ENCODE results near the gene TESK2.

Gene TESK2

GRCh38 chr1:45443580-45444446 lies 47.1 kb downstream of the TESK2 start:
- H3K9me3 ChIP-seq (ENCODE audit: control insufficient read depth in 2 of 2, low read length in 2 of 2) = no peaks in the 10 kb centered on the region
- H3K4me1 ChIP-seq (ENCODE audit: control insufficient read depth, insufficient read depth, low read length) = no peaks in the 10 kb centered on the region
- H3K9ac ChIP-seq (ENCODE audit: low read length in 2 of 2) = no peak overlapping the region
- H3K36me3 ChIP-seq (ENCODE audit: control insufficient read depth in 2 of 2, insufficient read depth in 2 of 2, low read length in 2 of 2) = no peaks in the 10 kb centered on the region
- H3K4me3 ChIP-seq (ENCODE audit: low read length in 2 of 2) = no peak overlapping the region
- H3K27ac ChIP-seq (ENCODE audit: low read length) = no peak overlapping the region
- H3K27me3 ChIP-seq (ENCODE audit: control insufficient read depth in 1 of 2, insufficient read depth in 2 of 2, low read length in 2 of 2) = no peaks in the 10 kb centered on the region

GRCh38 chr1:45442272-45442671 lies 48.7 kb downstream of the TESK2 start:
- Histone ChIP-seq H3K27ac (ENCODE audit: low read length) (no peak overlapping the region), H3K9me3 (ENCODE audit: control insufficient read depth in 2 of 2, low read length in 2 of 2) (no peaks in the 10 kb centered on the region), H3K27me3 (ENCODE audit: control insufficient read depth in 1 of 2, insufficient read depth in 2 of 2, low read length in 2 of 2) (no peaks in the 10 kb centered on the region), H3K4me1 (ENCODE audit: control insufficient read depth, insufficient read depth, low read length) (no peaks in the 10 kb centered on the region), H3K4me3 (ENCODE audit: low read length in 2 of 2) (no peak overlapping the region), H3K9ac (ENCODE audit: low read length in 2 of 2) (no peak overlapping the region), H3K36me3 (ENCODE audit: control insufficient read depth in 2 of 2, insufficient read depth in 2 of 2, low read length in 2 of 2) (no peaks in the 10 kb centered on the region)

- Histone ChIP-seq H3K9me3 (ENCODE audit: control insufficient read depth in 2 of 2, low read length in 2 of 2) (no peaks in the 10 kb centered on the region), H3K27ac (ENCODE audit: low read length) (no peak overlapping the region), H3K4me1 (ENCODE audit: control insufficient read depth, insufficient read depth, low read length) (no peaks in the 10 kb centered on the region), H3K4me3 (ENCODE audit: low read length in 2 of 2) (no peak overlapping the region), H3K27me3 (ENCODE audit: control insufficient read depth in 1 of 2, insufficient read depth in 2 of 2, low read length in 2 of 2) (no peaks in the 10 kb centered on the region), H3K9ac (ENCODE audit: low read length in 2 of 2) (no peak overlapping the region), H3K36me3 (ENCODE audit: control insufficient read depth in 2 of 2, insufficient read depth in 2 of 2, low read length in 2 of 2) (no peaks in the 10 kb centered on the region)
These were observed 53.6 kb downstream of the TESK2 start for GRCh38 chr1:45437323-45437722.

DNA sequence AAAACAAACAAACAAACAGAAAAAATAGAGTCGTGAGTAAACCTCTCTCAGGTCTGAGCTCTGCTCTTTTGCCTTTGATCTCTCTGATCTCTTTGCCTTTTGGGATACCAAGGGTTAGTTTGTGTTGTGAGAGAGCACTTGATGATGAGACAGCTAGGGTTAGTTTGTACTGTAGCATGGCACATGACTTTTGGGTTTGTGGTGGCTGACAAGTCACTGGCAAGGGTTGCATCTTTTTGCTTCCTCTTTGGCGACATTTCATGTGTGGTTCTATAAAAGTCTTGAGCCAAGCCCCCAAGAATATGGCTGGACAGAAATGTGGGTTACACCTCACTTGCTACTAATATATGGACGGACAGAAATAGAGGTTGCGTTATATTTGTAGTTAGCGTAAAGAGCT lies 60.5 kb downstream of the TESK2 start:
- H3K4me1 ChIP-seq (ENCODE audit: control insufficient read depth, insufficient read depth, low read length) = no peaks in the 10 kb centered on the region
- no peaks in the 10 kb centered on the region for H3K36me3 ChIP-seq (ENCODE audit: control insufficient read depth in 2 of 2, insufficient read depth in 2 of 2, low read length in 2 of 2)
- no peak overlapping the region for H3K4me3 ChIP-seq (ENCODE audit: low read length in 2 of 2)
- no peak overlapping the region for H3K9ac ChIP-seq (ENCODE audit: low read length in 2 of 2)
- H3K27me3 ChIP-seq (ENCODE audit: control insufficient read depth in 1 of 2, insufficient read depth in 2 of 2, low read length in 2 of 2) = no peaks in the 10 kb centered on the region
- no peaks in the 10 kb centered on the region for H3K9me3 ChIP-seq (ENCODE audit: control insufficient read depth in 2 of 2, low read length in 2 of 2)
- no peak overlapping the region for H3K27ac ChIP-seq (ENCODE audit: low read length)

- no peak overlapping the region for H3K4me3 ChIP-seq (ENCODE audit: low read length in 2 of 2)
These were observed 61.3 kb downstream of the TESK2 start for GRCh38 chr1:45429561-45430159.

GRCh38 chr1:45423906-45424678 lies 66.9 kb downstream of the TESK2 start:
- Histone ChIP-seq H3K27me3 (ENCODE audit: control insufficient read depth in 1 of 2, insufficient read depth in 2 of 2, low read length in 2 of 2) (no peaks in the 10 kb centered on the region), H3K9me3 (ENCODE audit: control insufficient read depth in 2 of 2, low read length in 2 of 2) (no peaks in the 10 kb centered on the region), H3K4me3 (ENCODE audit: low read length in 2 of 2) (peak overlapping the region in 1 of 2 donors; percentile 40), H3K27ac (ENCODE audit: low read length) (no peak overlapping the region), H3K4me1 (ENCODE audit: control insufficient read depth, insufficient read depth, low read length) (no peaks in the 10 kb centered on the region), H3K36me3 (ENCODE audit: control insufficient read depth in 2 of 2, insufficient read depth in 2 of 2, low read length in 2 of 2) (no peaks in the 10 kb centered on the region), H3K9ac (ENCODE audit: low read length in 2 of 2) (no peak overlapping the region)

More at GRCh38 chr1:45429561-45430159, 61.3 kb downstream of the TESK2 start:
- Histone ChIP-seq H3K9ac (ENCODE audit: low read length in 2 of 2) (no peak overlapping the region), H3K9me3 (ENCODE audit: control insufficient read depth in 2 of 2, low read length in 2 of 2) (no peaks in the 10 kb centered on the region), H3K27ac (ENCODE audit: low read length) (no peak overlapping the region), H3K27me3 (ENCODE audit: control insufficient read depth in 1 of 2, insufficient read depth in 2 of 2, low read length in 2 of 2) (no peaks in the 10 kb centered on the region), H3K36me3 (ENCODE audit: control insufficient read depth in 2 of 2, insufficient read depth in 2 of 2, low read length in 2 of 2) (no peaks in the 10 kb centered on the region), H3K4me1 (ENCODE audit: control insufficient read depth, insufficient read depth, low read length) (no peaks in the 10 kb centered on the region)

- Histone ChIP-seq H3K27ac (ENCODE audit: low read length) (no peak overlapping the region), H3K4me3 (ENCODE audit: low read length in 2 of 2) (no peak overlapping the region), H3K36me3 (ENCODE audit: control insufficient read depth in 2 of 2, insufficient read depth in 2 of 2, low read length in 2 of 2) (no peaks in the 10 kb centered on the region), H3K27me3 (ENCODE audit: control insufficient read depth in 1 of 2, insufficient read depth in 2 of 2, low read length in 2 of 2) (no peaks in the 10 kb centered on the region), H3K4me1 (ENCODE audit: control insufficient read depth, insufficient read depth, low read length) (no peaks in the 10 kb centered on the region), H3K9ac (ENCODE audit: low read length in 2 of 2) (no peak overlapping the region), H3K9me3 (ENCODE audit: control insufficient read depth in 2 of 2, low read length in 2 of 2) (no peaks in the 10 kb centered on the region)
These were observed 69.0 kb downstream of the TESK2 start for GRCh38 chr1:45421935-45422334.

DNA sequence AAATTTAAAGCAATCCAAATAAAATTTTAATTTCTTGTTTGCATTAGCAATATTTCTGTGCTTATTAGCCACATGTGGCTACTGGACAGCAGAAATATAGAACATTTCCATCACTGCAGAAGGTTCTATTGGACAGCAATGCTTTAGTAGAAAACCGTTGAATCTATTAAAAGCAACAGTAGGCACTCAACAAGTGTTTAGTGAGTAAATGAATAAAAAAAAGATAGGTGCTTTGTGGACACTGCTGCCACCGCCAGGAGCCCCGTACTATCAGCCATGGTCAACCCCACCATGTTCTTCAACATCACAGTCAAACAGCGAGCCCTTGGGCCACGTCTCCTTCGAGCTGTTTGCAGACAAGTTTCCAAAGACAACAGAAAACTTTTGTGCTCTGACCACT lies 76.2 kb downstream of the TESK2 start:
- Histone ChIP-seq H3K9ac (ENCODE audit: low read length in 2 of 2) (no peak overlapping the region), H3K27me3 (ENCODE audit: control insufficient read depth in 1 of 2, insufficient read depth in 2 of 2, low read length in 2 of 2) (no peaks in the 10 kb centered on the region), H3K4me1 (ENCODE audit: control insufficient read depth, insufficient read depth, low read length) (no peaks in the 10 kb centered on the region), H3K4me3 (ENCODE audit: low read length in 2 of 2) (no peak overlapping the region), H3K9me3 (ENCODE audit: control insufficient read depth in 2 of 2, low read length in 2 of 2) (no peaks in the 10 kb centered on the region), H3K36me3 (ENCODE audit: control insufficient read depth in 2 of 2, insufficient read depth in 2 of 2, low read length in 2 of 2) (no peaks in the 10 kb centered on the region), H3K27ac (ENCODE audit: low read length) (no peak overlapping the region)

- H3K9me3 ChIP-seq (ENCODE audit: control insufficient read depth in 2 of 2, low read length in 2 of 2) = no peaks in the 10 kb centered on the region
- no peak overlapping the region for H3K4me3 ChIP-seq (ENCODE audit: low read length in 2 of 2)
- no peaks in the 10 kb centered on the region for H3K27me3 ChIP-seq (ENCODE audit: control insufficient read depth in 1 of 2, insufficient read depth in 2 of 2, low read length in 2 of 2)
- no peaks in the 10 kb centered on the region for H3K4me1 ChIP-seq (ENCODE audit: control insufficient read depth, insufficient read depth, low read length)
- no peaks in the 10 kb centered on the region for H3K36me3 ChIP-seq (ENCODE audit: control insufficient read depth in 2 of 2, insufficient read depth in 2 of 2, low read length in 2 of 2)
- H3K9ac ChIP-seq (ENCODE audit: low read length in 2 of 2) = no peak overlapping the region
- no peak overlapping the region for H3K27ac ChIP-seq (ENCODE audit: low read length)
These were observed 78.1 kb downstream of the TESK2 start for GRCh38 chr1:45412899-45413298.

GRCh38 chr1:45411510-45411899 lies 79.5 kb downstream of the TESK2 start:
- Histone ChIP-seq H3K36me3 (ENCODE audit: control insufficient read depth in 2 of 2, insufficient read depth in 2 of 2, low read length in 2 of 2) (no peaks in the 10 kb centered on the region), H3K27me3 (ENCODE audit: control insufficient read depth in 1 of 2, insufficient read depth in 2 of 2, low read length in 2 of 2) (no peaks in the 10 kb centered on the region), H3K4me1 (ENCODE audit: control insufficient read depth, insufficient read depth, low read length) (no peaks in the 10 kb centered on the region), H3K4me3 (ENCODE audit: low read length in 2 of 2) (no peak overlapping the region), H3K9me3 (ENCODE audit: control insufficient read depth in 2 of 2, low read length in 2 of 2) (no peaks in the 10 kb centered on the region), H3K9ac (ENCODE audit: low read length in 2 of 2) (no peak overlapping the region), H3K27ac (ENCODE audit: low read length) (no peak overlapping the region)

Data from stomach smooth muscle (tissue), 2 donors.